ENCODE results near the gene ADGRG6.

The ADGRG6 gene

DNA sequence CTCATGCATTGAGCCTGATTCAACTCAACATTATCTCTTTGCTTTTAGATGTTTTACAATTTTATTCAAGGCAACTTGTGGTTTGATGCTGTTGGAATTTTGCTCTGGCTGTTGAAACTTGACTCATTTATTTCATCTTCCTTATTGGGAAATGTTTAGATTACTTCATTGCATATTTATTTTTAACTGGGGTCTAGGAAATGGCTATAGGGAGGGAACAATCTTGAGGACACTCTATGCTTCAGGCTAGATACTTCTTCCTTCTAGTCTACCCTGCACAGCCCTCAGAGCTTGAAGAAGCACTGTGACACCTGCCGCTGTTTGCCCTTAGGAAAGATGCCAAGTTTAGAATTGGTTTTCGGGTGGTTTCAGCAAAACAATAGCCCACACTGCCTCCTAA lies 183.4 kb downstream of the ADGRG6 start (continued):
- TF ChIP-seq ZNF311 (tag by site-specific recombination; IDR thresholded peaks at IDR 0.05; ENCODE audit: borderline replicate concordance): no peak

DNA sequence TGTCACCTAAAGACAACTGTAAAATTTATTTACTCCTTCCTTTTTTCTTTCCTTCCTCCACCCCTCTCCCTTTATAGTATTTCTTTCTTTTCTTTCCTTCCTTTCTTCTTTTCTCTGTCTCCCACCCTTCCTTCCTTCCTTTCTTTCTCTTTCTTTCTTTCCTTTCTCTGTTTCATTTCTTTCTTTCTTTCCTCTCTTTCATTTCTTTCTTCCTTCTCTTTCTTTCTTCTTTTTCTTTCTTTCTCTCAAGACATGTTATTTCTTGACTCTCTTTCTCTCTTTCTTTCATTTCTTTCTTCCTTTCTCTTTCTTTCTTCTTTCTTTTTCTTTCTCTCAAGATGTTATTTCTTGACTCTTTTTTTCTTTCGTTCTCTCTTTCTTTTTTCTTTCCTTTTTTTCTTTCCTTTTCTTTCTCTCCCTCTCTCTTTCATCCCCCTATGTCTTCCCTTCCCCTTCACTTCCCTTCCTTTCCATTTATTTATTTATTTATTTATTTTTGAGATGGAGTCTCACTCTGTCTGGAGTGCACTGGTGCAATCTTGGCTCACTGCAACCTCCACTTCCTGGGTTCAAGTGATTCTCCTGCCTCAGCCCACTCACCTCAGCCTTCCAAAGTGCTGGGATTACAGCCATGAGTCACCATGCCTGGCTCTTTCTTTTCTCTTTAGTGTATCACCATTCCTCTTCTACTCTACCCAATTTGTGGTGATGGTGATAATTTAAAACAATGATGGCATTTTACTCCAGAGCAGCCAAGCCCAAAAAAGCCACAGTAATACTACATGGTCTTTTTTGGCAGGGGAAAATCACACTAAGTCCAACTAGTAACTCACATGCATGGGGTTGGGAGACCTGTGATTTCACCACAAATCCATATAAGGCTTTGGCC lies 188.2 kb downstream of the ADGRG6 start:
- TF ChIP-seq PRDM1 (tag by site-specific recombination; IDR thresholded peaks at IDR 0.05) (peak; percentile 90), ZNF266 (tag by site-specific recombination; IDR thresholded peaks at IDR 0.05; ENCODE audit: low read depth) (0 out of 2 replicates have a peak, but pooled peaks have one; percentile 6), ZNF677 (tag by site-specific recombination; IDR thresholded peaks at IDR 0.05) (no peak), ZNF366 (tag by site-specific recombination; conservative IDR thresholded peaks at IDR 0.05) (peak; percentile 79)
- H3K36me3 ChIP-seq (ENCODE audit: control insufficient read depth in 2 of 2, insufficient read depth in 1 of 2, low read length in 2 of 2): no peaks in the 10 kb centered on the region
- ChIA-PET POLR2A (no interaction called here), CTCF (interaction anchor here (0.7 kb wide), 1 partner anchor 15 kb away, joined by 5 read pairs; no protein-coding TSS in a partner anchor)
- H3K9me3 ChIP-seq (ENCODE audit: control insufficient read depth, insufficient read depth, low read depth, low read length): no peaks in the 10 kb centered on the region
- no peaks in the 10 kb centered on the region for H3K4me1 ChIP-seq (ENCODE audit: control insufficient read depth, insufficient read depth, low read length)
- no peak overlapping the region for H3K4me3 ChIP-seq (ENCODE audit: low read depth, low read length)
- no peak overlapping the region for H3K27ac ChIP-seq (ENCODE audit: extremely low read depth, low read depth, low read length)
